Thymus (tissue), 14 donors: Measurements from ENCODE around the gene CHST10. TPM values are rescaled to one million over a fixed set of nuclear protein-coding genes. Genes with fewer than 3 reads are reported as not detected.
A peak's percentile ranks its signal among the peaks of the same experiment; 100 is the strongest.
"Not testable (repeated sequence)": the region's sequence is repeated elsewhere in the genome, so short reads cannot be mapped to it uniquely, and the experiment has no call there.

ENCODE experiments used
- DNase-seq, 9 donors: peaks; one replicate each; pipeline ENCODE4 v3.0.0-alpha.2; 2013; ENCODE audit warnings: low spot score in 9 of 9, low read depth in 6 of 9, missing footprints in 1 of 9
- H3K27ac ChIP-seq, 2 donors: one replicate each; pipeline ENCODE4 v1.5.1; 2013; ENCODE audit warnings: control low read depth in 1 of 2, low read depth in 1 of 2, low read length in 1 of 2, mild to moderate bottlenecking in 1 of 2, moderate library complexity in 1 of 2
- H3K27me3 ChIP-seq, 2 donors: one replicate each; pipeline ENCODE4 v1.5.1; 2013; ENCODE audit warnings: low read length in 1 of 2; ENCODE audit not compliant: control insufficient read depth in 2 of 2, insufficient read depth in 1 of 2
- H3K36me3 ChIP-seq, 2 donors: one replicate each; pipeline ENCODE4 v1.5.1; 2013; ENCODE audit warnings: low read length in 1 of 2, mild to moderate bottlenecking in 1 of 2, moderate library complexity in 1 of 2; ENCODE audit not compliant: control insufficient read depth in 2 of 2, insufficient read depth in 2 of 2
- H3K4me1 ChIP-seq, 2 donors: one replicate each; pipeline ENCODE4 v1.5.1; 2013; ENCODE audit warnings: low read length in 2 of 2; ENCODE audit not compliant: control insufficient read depth in 2 of 2, insufficient read depth in 2 of 2
- H3K4me3 ChIP-seq, 2 donors: one replicate each; pipeline ENCODE4 v1.5.1; 2013; ENCODE audit warnings: low read length in 2 of 2, control low read depth in 1 of 2, mild to moderate bottlenecking in 1 of 2
- H3K9me3 ChIP-seq, 2 donors: one replicate each; pipeline ENCODE4 v1.5.1; 2013; ENCODE audit warnings: low read length in 1 of 2, mild to moderate bottlenecking in 1 of 2; ENCODE audit not compliant: control insufficient read depth in 2 of 2, insufficient read depth in 1 of 2
- WGBS: extraction: QIAGEN DNeasy Blood & Tissue Kit; methylation state at CpG from one replicate; pipeline ENCODE4 v1.1.7; 2013; 5-methylcytosine and 5-hydroxymethylcytosine counted together
- long read RNA-seq, 10 donors: transcript quantifications; one replicate each; lab custom pipeline, GENCODE V29; 2026
- polyA plus RNA-seq: library from polyadenylated mRNA; stranded (reverse); fragments of 200-250 nt; gene quantifications from one replicate; pipeline ENCODE4 v1.2.3, GENCODE V29; 2013
- total RNA-seq: library from RNA; stranded (reverse); fragments of 120-200 nt; gene quantifications from one replicate; pipeline ENCODE4 v1.2.4, GENCODE V29; 2013
- donor health status: healthy.

Gene CHST10
- total RNA-seq (7.1 TPM), polyA plus RNA-seq (4.0 TPM)
- long read RNA-seq, donor 1, result 0 reads
- long read RNA-seq, donor 2, partial matches to known transcripts, result 0 of 3 reads
- long read RNA-seq, donor 2, other reads (novel, unspliced or antisense), result 0 of 3 reads
- long read RNA-seq, donor 3, transcript CHST10-201 (7 exons, 2,842 nt), result major isoform, 5 of 5 reads
- long read RNA-seq, donor 3, partial matches to known transcripts, result 0 of 5 reads
- long read RNA-seq, donor 3, other reads (novel, unspliced or antisense), result 0 of 5 reads
- long read RNA-seq, donor 4, partial matches to known transcripts, result 0 of 2 reads
- long read RNA-seq, donor 4, other reads (novel, unspliced or antisense), result 0 of 2 reads
- long read RNA-seq, donor 5, partial matches to known transcripts, result 0 of 4 reads
- long read RNA-seq, donor 5, other reads (novel, unspliced or antisense), result 0 of 4 reads
- long read RNA-seq, donor 6, partial matches to known transcripts, result 0 of 3 reads
- long read RNA-seq, donor 6, other reads (novel, unspliced or antisense), result 0 of 3 reads
- long read RNA-seq, donor 7, result 0 reads
- long read RNA-seq, donor 8, result 0 reads
- long read RNA-seq, donor 9, partial matches to known transcripts, result 0 of 1 reads
- long read RNA-seq, donor 9, other reads (novel, unspliced or antisense), result 0 of 1 reads
- long read RNA-seq, donor 10, partial matches to known transcripts, result 0 of 1 reads
- long read RNA-seq, donor 10, other reads (novel, unspliced or antisense), result 0 of 1 reads

DNA sequence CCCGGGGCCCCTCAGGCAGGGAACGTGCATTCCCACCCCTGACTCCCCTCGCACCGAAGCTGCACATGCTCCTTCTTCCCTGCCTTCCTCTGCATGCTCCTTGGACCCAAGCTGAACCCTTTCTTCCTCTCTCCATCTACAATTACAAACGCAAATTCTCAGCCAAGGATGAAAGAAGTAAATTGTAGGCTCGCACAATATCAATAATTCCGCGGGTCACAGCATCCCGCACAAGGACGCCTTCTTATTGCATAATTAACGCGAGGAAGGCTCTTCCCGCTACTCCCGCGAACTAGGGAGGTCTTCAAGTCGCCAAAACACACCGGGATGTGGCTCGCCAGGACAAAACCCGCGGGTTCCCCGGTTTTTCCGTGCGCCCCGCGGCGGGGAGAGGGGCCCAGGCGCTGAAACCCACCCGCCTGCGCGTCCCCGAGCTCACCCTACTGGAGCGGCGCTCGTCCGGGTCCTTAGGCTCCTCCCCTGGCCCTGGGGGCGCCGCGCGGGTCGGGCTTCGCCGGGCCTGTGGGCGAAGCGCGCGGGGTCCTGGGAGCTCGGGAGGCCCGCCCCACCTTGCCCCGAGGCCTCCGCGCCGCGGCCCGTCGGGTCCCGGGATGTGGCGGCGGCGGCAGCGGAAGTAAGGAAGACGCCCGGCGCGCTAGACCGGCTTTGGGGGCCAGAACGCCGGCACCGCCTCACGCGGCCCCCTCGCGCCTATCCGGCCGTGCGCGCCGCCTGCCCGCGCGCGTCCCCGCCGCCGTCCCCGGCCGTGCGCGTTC is at the start of gene CHST10:
Gene CHST10, minus strand, starts transcription at position 734 of the 776 bp plus-strand sequence. CDS start 10,993 bp downstream, outside the sequence.
- DNase-seq, result peak in 6 of 9 donors; percentile 46 to 79 (median 56)
- WGBS, result under 1% methylated on average over 88 of the region's 88 CpGs
- peak within 1 kb of the TSS in 1 of 2 donors; percentile 40 for H3K27ac ChIP-seq

DNA sequence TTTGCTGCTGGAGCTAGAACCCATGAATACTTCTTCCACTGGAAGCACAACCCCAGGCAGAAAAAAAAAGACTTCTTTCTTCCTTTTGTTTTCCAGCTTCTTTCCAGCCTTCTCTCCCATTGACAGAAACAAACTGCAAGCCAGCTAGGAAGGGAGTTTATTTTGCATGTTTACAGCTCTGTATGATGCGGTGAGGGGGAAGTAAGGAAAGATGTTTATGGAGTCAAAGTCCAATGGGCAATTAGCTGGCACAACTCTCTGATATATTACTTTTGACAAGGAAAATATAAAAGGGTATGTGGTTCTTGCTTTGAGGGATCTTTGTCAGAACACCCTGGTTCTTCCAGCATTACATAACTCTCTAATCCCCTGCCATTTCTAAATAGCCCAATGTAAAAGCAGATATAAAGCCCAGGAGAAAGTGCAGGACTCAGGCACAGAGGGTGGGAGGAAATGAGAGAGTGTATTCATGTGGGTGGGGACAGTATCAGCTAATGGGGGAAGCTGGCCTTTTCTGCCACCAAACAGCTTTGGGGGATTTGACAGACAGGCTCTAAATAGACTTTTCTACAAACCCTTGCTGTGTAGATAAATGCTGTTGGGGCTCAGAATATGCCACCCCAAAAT is 43.5 kb upstream of the CHST10 start:
- H3K4me3 ChIP-seq, result no peak overlapping the region
- H3K4me1 ChIP-seq, result no peaks in the 10 kb centered on the region
- DNase-seq, result no peak
- no peaks in the 10 kb centered on the region for H3K27me3 ChIP-seq
- no peak overlapping the region for H3K27ac ChIP-seq
- WGBS, result 100% methylated on average over 1 of the region's 1 CpG
- H3K9me3 ChIP-seq, result no peaks in the 10 kb centered on the region
- H3K36me3 ChIP-seq, result no peaks in the 10 kb centered on the region

More for the DNA sequence above, at the start of gene CHST10:
- Histone ChIP-seq H3K36me3 (no peaks in the 10 kb centered on the region), H3K27me3 (no peaks in the 10 kb centered on the region), H3K9me3 (no peaks in the 10 kb centered on the region), H3K4me1 (peaks cover 4 to 11% of the 10 kb centered on the region in 2 donors), H3K4me3 (peak within 1 kb of the TSS; percentile 51 to 82)

DNA sequence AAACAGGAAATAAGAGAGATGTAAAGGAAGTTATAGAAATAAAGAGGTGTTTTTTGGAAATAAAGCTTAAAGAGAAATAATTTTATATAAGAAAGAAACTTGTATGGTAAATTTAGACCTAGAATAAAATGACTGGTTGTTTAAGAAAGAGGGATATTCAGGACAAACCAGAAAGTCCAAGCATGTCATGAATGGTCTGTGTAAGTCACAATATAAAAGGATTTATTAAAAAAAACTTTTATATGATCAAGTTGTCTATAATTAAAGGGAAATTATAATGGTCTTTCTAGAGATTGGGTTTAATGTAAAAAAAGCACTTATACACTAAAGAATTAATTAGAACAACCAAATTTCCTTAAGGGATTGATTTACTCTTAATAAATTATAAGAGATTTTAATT is 38.9 kb upstream of the CHST10 start:
- not testable (repeated sequence) for H3K4me1 ChIP-seq, H3K27me3 ChIP-seq, H3K27ac ChIP-seq, H3K9me3 ChIP-seq, DNase-seq, H3K36me3 ChIP-seq, H3K4me3 ChIP-seq

GRCh38 chr2:100453853-100454252 is 36.4 kb upstream of the CHST10 start:
- H3K4me3 ChIP-seq, result no peak overlapping the region
- WGBS, result 73% methylated on average over 4 of the region's 4 CpGs
- no peaks in the 10 kb centered on the region for H3K4me1 ChIP-seq
- H3K27ac ChIP-seq, result no peak overlapping the region
- H3K27me3 ChIP-seq, result no peaks in the 10 kb centered on the region
- no peak for DNase-seq
- no peaks in the 10 kb centered on the region for H3K9me3 ChIP-seq
- no peaks in the 10 kb centered on the region for H3K36me3 ChIP-seq

DNA sequence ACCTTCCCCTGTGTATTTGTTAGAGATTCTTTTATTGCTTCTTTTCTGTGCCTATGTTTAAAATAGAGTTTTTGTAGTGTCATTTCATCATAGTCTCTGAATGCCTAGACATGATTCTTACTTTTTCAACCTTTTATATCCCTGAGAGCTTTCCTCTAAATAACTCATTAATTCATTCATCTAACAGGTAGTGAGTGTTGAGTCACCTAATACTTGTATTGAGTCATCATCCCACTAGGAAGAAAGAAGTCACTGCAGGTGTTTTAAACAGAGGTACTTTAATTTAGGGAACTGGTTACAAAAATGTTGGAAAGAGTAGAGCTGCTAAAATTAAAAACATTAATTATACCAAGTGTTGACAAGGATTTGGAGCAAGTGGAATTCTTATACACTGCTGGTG is 34.3 kb upstream of the CHST10 start:
- Histone ChIP-seq H3K9me3 (no peaks in the 10 kb centered on the region), H3K27me3 (no peaks in the 10 kb centered on the region)

DNA sequence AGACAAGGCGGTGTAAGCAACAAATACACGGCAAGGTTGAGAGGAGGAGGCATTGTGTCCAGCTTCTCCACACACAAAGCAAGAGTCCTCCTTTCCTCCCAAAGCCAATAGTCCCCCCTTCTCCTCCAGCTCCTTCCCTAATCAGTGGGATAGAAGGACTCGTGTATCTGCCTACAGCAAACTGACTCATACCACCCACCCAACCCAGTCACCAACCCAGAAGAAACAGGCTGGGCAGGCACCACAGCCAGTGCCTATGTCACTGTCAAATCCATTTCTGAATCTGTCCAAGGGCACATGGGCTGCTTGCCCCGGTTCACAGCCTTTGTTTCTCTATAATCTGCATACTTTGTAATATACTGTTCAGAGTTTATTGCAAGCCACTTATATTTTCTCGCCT is 33.6 kb upstream of the CHST10 start:
- WGBS, result 95% methylated on average over 5 of the region's 5 CpGs
- Histone ChIP-seq H3K9me3 (no peaks in the 10 kb centered on the region), H3K27ac (no peak overlapping the region), H3K4me1 (no peaks in the 10 kb centered on the region), H3K36me3 (no peaks in the 10 kb centered on the region), H3K27me3 (no peaks in the 10 kb centered on the region), H3K4me3 (no peak overlapping the region)
- DNase-seq, result no peak

More for the DNA sequence above, 34.3 kb upstream of the CHST10 start:
- H3K27ac ChIP-seq, result no peak overlapping the region
- no peak overlapping the region for H3K4me3 ChIP-seq
- no peak for DNase-seq
- H3K36me3 ChIP-seq, result no peaks in the 10 kb centered on the region
- H3K4me1 ChIP-seq, result no peaks in the 10 kb centered on the region

GRCh38 chr2:100446696-100447095 is 29.2 kb upstream of the CHST10 start:
- Histone ChIP-seq H3K4me1 (no peaks in the 10 kb centered on the region), H3K27me3 (no peaks in the 10 kb centered on the region), H3K36me3 (no peaks in the 10 kb centered on the region), H3K27ac (no peak overlapping the region), H3K9me3 (no peaks in the 10 kb centered on the region), H3K4me3 (no peak overlapping the region)
- 89% methylated on average over 2 of the region's 2 CpGs for WGBS
- DNase-seq, result no peak

GRCh38 chr2:100437751-100438150 is 20.3 kb upstream of the CHST10 start:
- peaks cover 0 to 2% of the 10 kb centered on the region in 2 donors for H3K27me3 ChIP-seq
- H3K36me3 ChIP-seq, result no peaks in the 10 kb centered on the region
- DNase-seq, result no peak
- H3K4me3 ChIP-seq, result no peak overlapping the region
- H3K27ac ChIP-seq, result no peak overlapping the region
- no peaks in the 10 kb centered on the region for H3K9me3 ChIP-seq
- H3K4me1 ChIP-seq, result no peaks in the 10 kb centered on the region
- 88% methylated on average over 8 of the region's 8 CpGs for WGBS
